Stimulated activated CD4-positive, alpha-beta T cell treated with anti-CD3 and anti-CD28 coated beads, Interleukin-2, amount 100 ng/mL, for 48 hours (primary cell): Measurements from ENCODE around the gene MKRN2OS.

ENCODE experiments used
- DNase-seq, 2 donors: peaks; one replicate each; pipeline ENCODE4 v3.0.0-alpha.2; 2020

The MKRN2OS gene

GRCh38 chr3:12545473-12545791 is at the start of gene MKRN2OS:
MKRN2OS (minus strand) TSS chr3:12545499; CDS start chr3:12545464, 35 bp downstream.
- no peak for DNase-seq

- no peak for DNase-seq
These were observed 48.2 kb upstream of the MKRN2OS start for GRCh38 chr3:12593473-12593872.

GRCh38 chr3:12591997-12592715 is 46.9 kb upstream of the MKRN2OS start:
- no peak for DNase-seq

- no peak for DNase-seq
These were observed 46.2 kb upstream of the MKRN2OS start for GRCh38 chr3:12591456-12591855.

- DNase-seq, result no peak
These were observed 44.8 kb upstream of the MKRN2OS start for GRCh38 chr3:12590096-12590495.

- no peak for DNase-seq
These were observed 43.0 kb upstream of the MKRN2OS start for GRCh38 chr3:12588039-12589009.

- DNase-seq, result no peak
These were observed 41.1 kb upstream of the MKRN2OS start for GRCh38 chr3:12586403-12586802.

- no peak for DNase-seq
These were observed 40.7 kb upstream of the MKRN2OS start for GRCh38 chr3:12585970-12586369.

GRCh38 chr3:12585181-12585580 is 39.9 kb upstream of the MKRN2OS start:
- no peak for DNase-seq

- no peak for DNase-seq
These were observed 38.8 kb upstream of the MKRN2OS start for GRCh38 chr3:12584083-12584482.

GRCh38 chr3:12583280-12583679 is 38.0 kb upstream of the MKRN2OS start:
- no peak for DNase-seq

- no peak for DNase-seq
These were observed 37.4 kb upstream of the MKRN2OS start for GRCh38 chr3:12582730-12583129.

GRCh38 chr3:12579905-12580304 is 34.6 kb upstream of the MKRN2OS start:
- no peak for DNase-seq

- no peak for DNase-seq
These were observed 34.2 kb upstream of the MKRN2OS start for GRCh38 chr3:12579456-12579855.

- no peak for DNase-seq
These were observed 33.4 kb upstream of the MKRN2OS start for GRCh38 chr3:12578742-12579141.

GRCh38 chr3:12577379-12577778 is 32.1 kb upstream of the MKRN2OS start:
- DNase-seq, result no peak

- DNase-seq, result no peak
These were observed 29.4 kb upstream of the MKRN2OS start for GRCh38 chr3:12574661-12575060.

GRCh38 chr3:12574131-12574530 is 28.8 kb upstream of the MKRN2OS start:
- DNase-seq, result no peak

- DNase-seq, result no peak
These were observed 26.7 kb upstream of the MKRN2OS start for GRCh38 chr3:12571986-12572385.

GRCh38 chr3:12569836-12570235 is 24.5 kb upstream of the MKRN2OS start:
- no peak for DNase-seq

- DNase-seq, result no peak
These were observed 23.4 kb upstream of the MKRN2OS start for GRCh38 chr3:12568747-12569146.

- no peak for DNase-seq
These were observed 21.7 kb upstream of the MKRN2OS start for GRCh38 chr3:12566976-12567375.

GRCh38 chr3:12562451-12562850 is 17.2 kb upstream of the MKRN2OS start:
- no peak for DNase-seq

GRCh38 chr3:12561397-12561796 is 16.1 kb upstream of the MKRN2OS start:
- no peak for DNase-seq
